LoVo (cell line): ENCODE data around the gene RHAG.

Experiments used
- DNase-seq: peaks from one replicate; pipeline ENCODE4 v3.0.0-alpha.2; 2016; ENCODE audit warnings: low spot score

Gene RHAG

GRCh38 chr6:49564552-49564951, 72.1 kb downstream of the RHAG start:
- DNase-seq, result no peak

- DNase-seq, result no peak
Observed at GRCh38 chr6:49563006-49563886, 73.4 kb downstream of the RHAG start.

DNA sequence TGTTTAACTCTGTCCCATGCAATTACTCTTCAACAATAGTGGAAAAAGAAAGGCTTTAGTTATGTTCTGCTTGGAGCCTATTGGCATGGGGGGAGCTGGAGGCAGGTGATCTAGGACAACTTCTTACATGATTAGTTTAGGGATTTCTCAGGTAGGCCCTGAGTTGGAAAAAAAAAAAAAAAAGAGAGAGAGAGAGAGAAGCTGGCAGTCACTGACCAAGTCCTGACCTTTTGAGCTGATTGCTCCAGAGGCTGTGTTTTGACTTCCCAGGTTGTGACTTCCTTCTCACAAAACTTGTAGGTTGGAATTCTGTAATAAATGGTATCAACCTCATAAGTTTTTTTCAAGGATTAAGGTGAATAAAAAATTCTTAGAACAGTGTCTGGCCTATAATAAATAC, 78.4 kb downstream of the RHAG start:
- no peak for DNase-seq

DNA sequence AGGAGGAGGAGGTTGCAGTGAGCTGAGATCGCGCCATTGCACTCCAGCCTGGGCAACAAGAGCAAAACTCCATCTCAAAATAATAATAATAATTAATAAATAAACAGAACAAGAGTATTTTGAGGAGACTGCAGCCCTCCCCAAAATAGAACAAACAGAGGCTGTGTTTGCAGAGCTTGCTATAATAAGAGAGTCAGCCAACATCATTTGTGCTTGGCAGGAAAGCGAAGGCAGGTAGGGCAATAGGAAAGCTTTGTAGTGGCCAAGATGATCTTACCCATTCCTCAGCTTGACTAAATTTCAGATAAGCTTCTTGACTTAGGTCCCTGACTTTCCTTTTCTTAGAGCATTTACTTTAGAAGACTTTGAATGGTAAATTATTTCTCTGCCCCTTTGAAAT, 79.5 kb downstream of the RHAG start:
- no peak for DNase-seq

DNA sequence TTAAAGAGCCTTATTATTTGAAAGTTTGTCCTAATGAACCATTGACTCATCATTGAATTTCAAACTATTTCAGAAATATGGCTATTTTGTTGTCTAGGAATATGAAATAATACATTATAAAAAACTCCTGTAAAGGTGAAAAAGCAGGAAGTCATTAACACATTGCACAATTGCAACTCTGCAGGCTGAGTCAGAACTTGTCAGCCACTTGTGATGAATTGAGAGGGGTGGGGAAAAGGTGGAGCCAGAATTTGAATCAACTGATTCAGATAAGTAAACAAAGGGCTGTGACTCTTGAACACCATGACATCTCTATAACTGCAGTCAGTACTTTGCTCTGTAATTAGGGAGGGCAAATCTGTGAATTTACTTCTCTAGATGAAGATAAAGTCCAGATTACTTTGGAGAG, 80.2 kb downstream of the RHAG start:
- peak; percentile 89 for DNase-seq

DNA sequence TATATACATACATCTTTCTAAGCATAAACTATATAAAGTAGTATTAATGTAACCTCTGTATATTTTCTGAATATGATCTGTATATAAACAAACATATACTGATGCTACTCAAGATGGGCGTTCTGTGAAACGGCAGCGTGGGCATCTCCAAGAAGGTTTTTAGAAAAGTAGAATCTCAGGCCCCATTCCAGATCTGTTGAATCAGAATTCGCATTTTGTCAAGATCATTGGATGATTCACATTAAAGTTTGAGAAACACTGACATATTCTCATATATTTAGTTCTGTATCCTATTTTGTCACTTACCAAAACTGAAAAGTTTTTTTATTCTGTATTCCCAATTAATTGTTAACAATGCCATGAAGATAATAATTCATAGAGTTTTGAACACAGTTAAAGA, 80.7 kb downstream of the RHAG start:
- DNase-seq, result no peak
